ENCODE measurements around the gene FAM234B.
"Not testable (repeated sequence)": the region's sequence is repeated elsewhere in the genome, so short reads cannot be mapped to it uniquely, and the experiment has no call there.

FAM234B gene

DNA sequence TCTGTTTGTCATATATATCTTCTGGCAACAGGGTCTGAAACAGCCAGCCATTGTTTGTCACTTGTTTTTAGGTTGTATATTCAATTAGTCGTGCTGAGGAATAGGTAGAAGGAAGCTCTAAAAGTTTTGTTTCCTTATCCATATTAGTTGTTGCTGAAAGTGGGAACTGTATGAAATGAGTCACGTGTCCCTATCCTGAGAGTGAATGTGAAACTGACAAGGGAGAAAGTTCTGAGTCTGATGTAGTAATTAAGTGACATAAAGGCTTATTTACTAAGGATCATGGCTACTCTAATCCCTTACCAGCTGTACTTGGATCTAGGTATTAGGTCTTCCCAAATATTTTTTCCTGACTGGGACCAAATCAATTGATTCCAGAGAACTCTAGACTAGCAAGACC lies 16.4 kb downstream of the FAM234B start:
- no peak for DNase-seq (ENCODE audit: extremely low read depth in 1 of 2, low read depth in 1 of 2)

DNA sequence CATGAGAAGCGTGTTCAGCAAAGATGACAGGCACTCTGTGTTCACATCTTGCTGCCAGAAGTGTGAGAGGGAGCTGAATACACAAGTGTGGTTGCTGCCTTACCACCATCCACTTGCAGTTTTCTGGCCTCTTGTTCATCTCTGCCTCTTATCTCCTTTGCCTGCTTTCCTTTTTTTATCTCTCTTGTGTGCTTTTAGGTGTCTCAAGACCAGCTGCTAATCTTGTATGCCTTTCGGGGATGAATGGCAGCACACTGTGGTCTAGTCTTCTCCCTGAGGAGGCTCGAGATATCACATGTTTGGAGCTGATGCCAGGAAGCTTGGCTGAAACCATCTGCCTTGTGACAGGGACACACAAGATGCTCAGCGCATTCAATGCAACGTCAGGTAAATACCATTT lies 17.2 kb downstream of the FAM234B start:
- DNase-seq (ENCODE audit: extremely low read depth in 1 of 2, low read depth in 1 of 2), result no peak

DNA sequence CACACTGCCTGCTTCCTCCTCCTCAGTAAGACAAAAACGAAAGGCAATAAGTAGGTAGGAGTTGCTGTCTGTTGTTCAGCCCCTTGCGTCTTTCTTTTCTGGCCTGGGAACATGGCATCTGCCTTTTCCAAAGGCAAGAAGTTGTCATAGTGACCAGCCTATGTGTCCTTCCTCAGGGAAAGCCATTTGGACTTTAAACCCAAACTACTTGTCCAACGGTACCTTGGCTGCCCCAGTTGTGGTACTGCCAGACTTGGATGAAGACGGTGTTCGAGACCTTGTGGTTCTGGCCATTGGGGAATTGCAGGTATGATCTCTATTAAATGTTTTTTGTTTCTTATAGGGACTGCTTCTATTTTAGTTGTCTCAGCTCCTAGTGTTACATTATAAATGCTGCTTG lies 18.5 kb downstream of the FAM234B start:
- DNase-seq (ENCODE audit: extremely low read depth in 1 of 2, low read depth in 1 of 2), result no peak

DNA sequence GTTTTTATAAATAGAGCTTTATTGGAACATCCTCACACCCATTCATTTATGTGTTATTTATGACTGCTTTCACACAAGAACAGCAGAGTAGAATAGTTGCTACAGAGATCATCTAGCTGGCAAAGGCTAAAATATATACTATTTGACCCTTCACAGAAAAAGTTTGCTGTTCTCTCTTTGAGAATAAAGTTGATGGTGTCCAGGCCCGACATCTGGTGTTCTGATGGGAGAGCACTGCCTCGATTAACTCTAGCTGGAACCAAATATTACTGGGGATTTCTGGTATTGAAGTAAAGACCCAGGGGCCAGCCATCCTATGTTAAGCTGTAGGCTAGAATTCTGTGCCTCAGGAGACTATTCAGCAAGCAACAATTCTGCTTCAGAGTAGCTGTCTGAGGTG lies 21.8 kb downstream of the FAM234B start:
- DNase-seq (ENCODE audit: extremely low read depth in 1 of 2, low read depth in 1 of 2), result no peak

DNA sequence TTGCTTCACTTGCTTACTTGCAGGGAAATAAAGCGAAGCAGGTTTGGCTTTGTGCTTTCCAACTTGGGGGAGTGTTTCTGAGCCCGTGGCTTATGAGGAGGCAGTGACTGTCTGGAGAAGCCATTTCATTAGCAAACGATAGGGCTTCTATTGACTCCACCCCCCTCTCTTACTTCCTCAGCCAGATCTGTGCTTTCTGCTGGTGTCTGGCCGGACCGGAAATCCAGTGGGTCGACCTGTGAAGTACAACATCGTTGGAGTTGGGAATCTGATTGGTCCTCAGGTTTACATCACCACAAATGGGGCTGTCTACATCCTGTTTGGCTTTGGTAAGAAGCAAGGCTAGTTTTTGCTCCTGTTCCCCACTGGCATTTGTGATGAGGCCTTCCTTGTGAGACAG lies 22.3 kb downstream of the FAM234B start:
- DNase-seq (ENCODE audit: extremely low read depth in 1 of 2, low read depth in 1 of 2), result no peak

DNA sequence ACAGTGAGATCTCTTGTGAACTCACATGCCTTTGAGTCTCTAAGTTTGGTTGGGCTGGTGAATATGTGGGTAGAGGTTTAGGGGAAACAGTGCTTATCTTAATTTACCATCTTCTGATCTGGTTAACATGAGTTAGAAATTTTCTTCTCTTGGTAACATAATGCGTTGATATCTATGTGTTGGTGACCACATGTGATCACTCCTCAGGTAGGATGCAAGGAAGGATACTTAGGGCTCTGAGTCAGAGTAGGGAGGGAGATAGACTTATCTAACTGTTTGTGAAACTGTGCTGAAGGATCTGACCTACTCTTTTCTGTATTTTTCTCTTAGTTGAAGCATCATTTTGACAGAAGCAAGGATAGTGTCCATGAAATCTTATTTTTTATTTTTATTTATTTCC lies 23.1 kb downstream of the FAM234B start:
- no peak for DNase-seq (ENCODE audit: extremely low read depth in 1 of 2, low read depth in 1 of 2)

DNA sequence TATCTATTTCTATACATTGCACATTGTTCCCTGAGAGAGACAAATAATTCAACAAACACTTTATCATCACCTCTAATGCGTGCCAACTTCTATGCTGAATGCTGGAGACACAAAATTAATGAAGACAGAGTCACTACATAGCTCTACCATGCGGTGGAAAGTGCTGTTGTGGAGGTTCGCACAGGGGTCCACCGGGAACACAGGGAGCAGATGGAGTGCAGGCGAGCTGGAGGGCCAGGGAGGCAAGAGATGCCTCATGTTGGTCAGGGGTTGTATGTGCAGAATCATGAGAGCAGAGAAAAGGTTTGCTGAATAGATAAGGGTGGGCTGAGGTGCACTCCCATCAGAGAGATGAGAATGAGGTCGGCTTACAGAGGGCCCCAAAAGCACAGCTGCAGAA lies 25.2 kb downstream of the FAM234B start:
- no peak for DNase-seq (ENCODE audit: extremely low read depth in 1 of 2, low read depth in 1 of 2)

DNA sequence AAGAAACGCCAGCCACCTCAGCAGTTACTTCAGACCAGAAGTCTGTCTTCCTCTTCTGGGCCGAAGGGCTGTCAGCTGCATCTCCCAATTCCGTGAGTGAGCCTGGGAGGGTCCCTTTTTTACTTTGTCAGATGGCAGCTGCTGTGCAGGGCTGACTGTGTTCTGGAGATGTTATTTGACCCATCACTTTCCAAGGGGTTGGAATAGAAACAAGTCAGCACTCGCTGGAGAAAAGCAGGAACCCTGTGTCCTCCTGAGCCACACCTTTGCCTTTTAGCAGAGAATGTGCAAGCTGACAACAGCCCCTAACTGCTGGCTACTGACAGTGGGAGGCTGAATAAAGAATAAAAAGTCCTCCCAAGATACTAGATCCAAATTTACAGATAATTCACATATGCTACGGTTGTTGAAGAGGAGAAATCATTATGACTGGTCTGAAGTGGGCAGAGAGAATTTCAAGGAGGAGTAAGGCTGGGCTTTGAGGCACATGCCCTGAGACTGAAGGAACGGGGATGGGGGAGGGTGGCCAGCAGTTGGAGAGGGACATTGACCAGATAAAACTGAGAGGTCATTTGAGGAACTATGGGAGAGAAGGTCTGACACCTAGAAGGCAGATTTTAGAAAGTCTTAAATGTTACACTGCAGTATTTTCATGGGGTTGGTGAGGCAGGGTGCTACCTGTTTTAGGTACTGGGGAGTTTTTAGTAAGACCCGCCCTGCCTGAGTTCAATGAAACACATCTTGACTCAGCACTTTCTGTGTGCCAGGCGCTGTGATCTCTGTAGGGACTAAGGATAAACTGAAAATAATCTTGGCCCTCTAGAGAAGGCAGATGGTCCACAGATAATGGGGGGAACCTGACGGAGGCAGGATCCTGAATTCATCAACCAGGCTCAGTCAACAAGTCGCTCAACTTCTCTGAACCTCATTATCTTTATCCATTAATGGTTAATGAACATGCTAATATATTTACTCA lies 27.4 kb downstream of the FAM234B start:
- no peak for DNase-seq (ENCODE audit: extremely low read depth in 1 of 2, low read depth in 1 of 2)

DNA sequence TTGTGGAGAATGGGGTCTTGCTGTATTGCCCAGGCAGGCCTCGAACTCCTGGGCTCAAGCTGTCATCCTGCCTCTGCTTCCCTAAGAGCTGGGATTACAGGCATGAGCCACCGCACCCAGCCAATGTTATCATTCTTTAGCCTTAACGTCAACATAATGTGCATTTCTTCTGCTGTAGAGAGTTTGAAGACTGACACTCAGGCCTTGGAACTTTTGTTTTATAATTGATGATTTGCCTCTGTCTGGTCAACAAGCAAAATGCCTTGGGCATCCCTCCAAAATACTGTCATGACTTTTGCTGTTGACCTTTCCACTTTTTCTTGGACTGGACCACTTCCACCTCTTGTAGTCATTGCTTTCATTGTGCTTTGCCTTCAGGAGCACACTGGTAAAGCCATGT lies 29.0 kb downstream of the FAM234B start:
- DNase-seq (ENCODE audit: extremely low read depth in 1 of 2, low read depth in 1 of 2), result no peak

DNA sequence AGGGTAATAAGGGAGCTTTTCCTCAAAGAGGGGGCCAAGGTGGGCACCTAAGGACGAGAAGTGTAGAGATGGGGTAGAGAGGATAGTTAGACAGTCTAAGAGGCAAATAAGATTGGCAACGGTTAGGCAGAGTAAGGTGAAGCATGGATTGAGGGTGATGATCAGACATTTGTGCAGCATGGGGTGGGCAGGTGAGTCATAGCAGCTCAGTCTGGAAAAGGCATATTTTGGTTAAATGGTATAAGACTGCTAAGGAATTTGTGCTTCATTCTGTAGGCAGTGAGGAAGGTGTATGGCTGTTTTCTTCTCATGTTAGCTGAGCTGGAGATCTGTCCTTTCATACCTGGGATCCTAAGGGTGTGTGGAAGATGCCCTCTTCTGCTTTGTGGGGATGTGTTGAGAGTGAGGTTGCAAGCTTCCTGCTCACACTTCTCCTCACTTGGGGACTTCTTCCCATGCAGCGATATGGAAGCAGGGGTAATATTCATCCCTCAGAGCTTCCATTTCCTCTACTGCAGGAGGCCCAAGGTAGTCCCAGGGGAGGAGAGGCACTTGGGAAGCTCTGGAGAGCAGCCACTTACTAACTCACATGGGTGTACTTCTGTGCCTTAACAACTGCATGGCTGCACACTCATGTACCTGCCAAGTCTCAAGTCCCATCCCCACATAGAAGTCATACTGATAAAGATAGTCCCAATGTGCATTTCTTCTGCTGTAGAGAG lies 30.4 kb downstream of the FAM234B start:
- DNase-seq (ENCODE audit: extremely low read depth in 1 of 2, low read depth in 1 of 2), result no peak

DNA sequence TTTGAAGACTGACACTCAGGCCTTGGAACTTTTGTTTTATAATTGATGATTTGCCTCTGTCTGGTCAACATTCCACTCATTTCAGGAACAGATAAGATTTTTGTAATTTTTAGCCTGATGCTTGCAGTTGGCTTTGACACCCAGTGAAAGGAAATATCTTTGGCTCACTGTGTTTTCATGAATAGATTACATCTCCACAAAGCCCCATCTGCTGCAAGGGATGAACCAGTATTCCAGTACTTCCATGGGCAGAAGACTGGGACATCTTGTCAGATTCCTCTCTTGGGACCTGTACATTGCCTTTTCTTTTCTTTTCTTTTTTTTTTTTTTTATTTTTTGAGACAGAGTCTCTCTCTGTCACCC lies 30.9 kb downstream of the FAM234B start:
- no peak for DNase-seq (ENCODE audit: extremely low read depth in 1 of 2, low read depth in 1 of 2)

DNA sequence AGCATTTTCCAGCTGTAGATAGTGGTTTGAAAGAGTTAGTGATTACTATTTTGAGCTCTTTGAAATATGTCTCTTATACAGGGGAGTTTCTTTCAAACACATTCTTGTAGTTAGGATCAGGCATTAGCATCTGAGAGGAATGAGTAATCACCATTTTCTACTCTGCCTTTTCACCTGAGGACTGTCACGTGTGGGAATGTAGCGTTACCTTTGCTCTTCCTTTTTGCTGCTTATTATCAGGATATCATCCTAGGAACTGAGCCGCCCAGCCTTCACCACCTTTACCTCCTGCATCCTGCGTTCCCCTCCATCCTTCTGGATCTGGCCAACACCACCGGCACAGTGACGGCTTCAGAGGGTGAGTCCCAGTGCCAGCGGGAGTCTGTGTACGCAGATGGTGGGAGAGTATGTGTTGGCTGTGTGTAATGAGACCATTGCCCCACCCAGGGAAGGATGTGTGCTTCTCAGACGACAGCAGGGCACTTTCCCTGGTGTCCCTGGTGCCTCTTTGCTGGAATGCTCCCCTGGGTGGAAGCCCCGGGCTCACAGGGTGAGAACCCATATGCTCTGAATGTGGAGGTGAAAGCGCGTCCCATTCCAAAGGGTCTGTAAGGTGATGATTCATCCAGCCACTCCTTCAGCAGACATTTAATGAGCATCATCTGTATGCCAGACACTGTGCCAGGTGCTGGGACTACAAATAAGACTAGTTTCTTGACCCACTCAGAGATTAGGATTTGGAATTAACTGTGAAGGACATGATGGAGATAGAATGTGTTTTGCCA lies 31.8 kb downstream of the FAM234B start:
- no peak for DNase-seq (ENCODE audit: extremely low read depth in 1 of 2, low read depth in 1 of 2)

DNA sequence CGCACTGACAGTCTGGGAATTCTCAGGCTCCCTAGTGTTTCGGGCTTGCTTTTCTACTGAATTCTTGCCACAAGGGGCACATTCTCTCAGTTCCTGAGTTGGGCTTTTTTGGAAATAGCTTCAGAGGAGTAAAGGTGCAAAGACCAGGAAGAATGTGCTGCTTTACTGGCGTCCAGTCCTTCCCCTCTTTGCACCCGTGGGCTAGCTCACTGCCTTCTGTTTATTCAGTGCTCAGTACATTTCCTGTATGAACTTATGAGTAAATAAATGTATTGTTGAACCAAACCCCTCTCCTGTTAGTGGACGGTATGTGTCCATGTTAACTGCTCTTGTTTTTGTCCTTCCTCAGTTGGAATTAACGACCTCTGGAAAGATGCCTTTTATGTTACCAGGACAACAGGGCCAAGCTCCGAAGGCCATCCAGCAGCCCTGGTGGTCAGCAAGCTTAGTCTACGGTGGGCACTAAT lies 35.3 kb downstream of the FAM234B start:
- DNase-seq (ENCODE audit: extremely low read depth in 1 of 2, low read depth in 1 of 2), result no peak

DNA sequence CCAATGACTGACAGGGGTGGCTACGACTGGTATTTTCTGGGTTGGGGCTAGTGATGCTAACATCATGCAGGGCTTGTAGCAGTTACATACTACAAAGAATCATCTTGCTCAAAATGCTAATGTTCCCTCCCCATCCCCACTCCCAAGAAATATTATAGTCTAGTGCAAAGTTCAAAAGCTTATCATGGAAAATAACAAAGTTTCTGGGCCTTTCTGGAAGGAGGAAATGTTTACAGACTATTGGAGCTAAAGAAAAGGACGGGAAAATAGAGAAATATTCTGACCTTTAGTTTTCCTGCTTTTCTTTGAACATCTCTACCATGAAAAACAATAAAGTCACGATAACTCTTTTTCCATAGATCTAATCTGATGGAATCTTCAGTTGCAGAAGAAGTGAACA lies 36.1 kb downstream of the FAM234B start:
- DNase-seq (ENCODE audit: extremely low read depth in 1 of 2, low read depth in 1 of 2), result no peak

DNA sequence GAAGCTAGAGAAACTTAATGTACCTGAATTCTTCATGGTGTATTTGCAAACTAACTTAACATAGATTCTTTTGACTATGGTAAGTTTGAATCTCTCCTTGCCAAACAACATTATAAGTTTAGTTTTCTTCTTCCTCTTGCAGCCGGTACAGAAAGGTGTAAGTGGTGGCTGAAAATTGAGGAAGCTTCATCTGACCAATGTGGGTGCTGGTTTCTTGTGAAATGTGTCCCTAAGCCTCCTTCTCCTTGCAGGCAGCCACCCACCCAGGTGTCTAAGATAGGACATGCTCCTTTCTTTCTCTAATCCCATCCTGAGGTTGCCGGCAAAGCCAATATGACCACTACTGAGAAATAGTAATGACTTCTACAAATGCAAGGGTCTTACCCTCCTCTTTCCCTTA lies 38.7 kb downstream of the FAM234B start:
- no peak for DNase-seq (ENCODE audit: extremely low read depth in 1 of 2, low read depth in 1 of 2)

DNA sequence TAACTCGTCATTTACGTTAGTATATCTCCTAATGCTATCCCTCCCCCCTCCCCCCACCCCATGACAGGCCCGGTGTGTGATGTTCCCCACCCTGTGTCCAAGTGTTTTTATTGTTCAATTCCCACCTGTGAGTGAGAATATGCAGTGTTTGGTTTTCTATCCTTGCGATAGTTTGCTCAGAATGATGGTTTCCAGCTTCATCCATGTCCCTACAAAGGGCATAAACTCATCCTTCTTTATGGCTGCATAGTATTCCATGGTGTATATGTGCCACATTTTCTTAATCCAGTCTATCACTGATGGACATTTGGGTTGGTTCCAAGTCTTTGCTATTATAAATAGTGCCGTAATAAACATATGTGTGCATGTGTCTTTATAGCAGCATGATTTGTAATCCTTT lies 39.5 kb downstream of the FAM234B start:
- DNase-seq (ENCODE audit: extremely low read depth in 1 of 2, low read depth in 1 of 2), result not testable (repeated sequence)

DNA sequence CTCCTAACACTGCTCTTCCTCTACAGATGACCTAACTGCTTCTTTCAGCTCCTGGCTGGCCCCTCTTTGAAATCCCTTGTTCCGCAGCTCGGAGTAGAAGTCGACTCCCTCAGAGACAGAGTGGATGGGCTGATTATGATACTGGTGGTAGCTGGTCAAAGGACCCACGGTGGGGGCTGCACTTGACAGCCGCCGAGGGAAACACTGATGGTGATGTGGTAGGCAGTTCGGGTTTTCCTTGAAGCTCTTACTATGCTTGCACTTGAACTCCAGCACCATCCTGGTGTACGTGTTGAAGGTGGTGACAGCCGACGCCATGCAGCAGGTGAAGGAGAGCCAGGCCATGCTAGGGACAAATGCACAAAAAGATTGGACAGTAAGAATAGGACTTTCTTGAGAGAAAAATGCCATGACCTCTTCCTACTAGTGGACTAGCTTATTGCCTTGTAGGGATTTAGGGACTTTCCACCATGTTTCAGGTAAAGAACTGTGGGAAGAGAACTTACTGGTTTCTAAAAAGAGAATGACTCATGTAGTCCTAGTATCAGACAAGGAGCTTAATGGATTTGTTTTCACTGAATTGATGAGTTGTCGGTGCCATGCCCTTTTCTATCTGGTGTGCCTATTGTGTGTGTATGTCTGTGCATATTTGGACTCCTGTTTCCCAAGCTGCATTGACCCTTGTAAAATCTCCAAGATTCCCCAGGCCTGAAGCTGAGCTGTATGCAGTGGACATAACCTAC lies 40.9 kb downstream of the FAM234B start:
- DNase-seq (ENCODE audit: extremely low read depth in 1 of 2, low read depth in 1 of 2), result no peak

DNA sequence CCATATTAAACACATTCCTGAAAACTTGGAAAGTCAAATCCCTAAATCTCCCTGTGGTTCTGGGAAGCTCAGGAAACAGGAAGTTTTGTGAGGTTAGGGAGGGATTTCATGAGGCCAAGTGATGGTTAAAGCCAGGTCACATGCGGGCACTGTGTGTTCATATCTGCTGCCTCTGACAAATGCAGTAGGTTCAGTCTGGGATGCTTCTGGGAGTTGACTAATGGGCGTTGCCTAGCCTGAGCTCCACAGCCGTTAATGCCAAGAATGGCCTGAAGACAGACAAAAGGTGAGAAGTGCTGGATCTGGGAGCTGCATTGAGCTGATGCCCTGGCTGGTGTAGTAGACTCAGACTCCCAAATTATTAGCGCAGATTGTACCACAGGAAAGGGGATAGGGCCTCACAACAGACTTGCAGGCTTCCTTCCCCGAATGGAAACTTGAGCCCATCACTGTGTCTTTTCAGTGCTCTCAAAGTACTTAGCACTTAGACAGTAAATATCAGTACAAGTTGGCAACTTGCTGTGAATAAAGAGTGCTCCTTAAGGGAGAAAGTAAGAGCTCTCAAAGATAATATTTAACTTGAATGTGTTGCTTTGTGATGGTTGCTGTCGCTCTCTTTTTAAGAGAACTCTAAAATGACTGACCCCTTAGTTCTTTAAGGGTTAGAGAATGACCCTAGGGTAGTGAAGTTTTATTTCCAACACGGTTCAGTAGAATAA lies 41.9 kb downstream of the FAM234B start:
- DNase-seq (ENCODE audit: extremely low read depth in 1 of 2, low read depth in 1 of 2), result no peak

DNA sequence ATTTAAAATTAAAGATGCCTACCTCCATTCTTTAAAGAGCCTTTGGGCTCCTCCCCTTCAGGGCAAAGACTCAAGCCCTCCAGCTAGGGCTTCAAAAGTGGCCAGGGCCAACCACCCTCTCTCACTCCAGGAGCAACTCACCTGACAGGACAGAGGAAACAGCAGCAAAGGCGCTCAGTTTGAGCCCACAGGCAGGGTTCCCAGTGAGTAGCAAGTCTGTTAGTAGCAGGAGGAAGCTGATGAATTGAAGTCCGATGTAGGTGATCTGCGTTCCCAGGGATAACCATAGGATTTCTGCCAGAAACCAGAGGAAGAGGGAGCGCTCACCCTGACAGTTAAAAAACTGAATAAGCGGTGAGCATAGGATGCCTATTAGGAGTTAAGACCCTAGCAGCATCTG lies 43.6 kb downstream of the FAM234B start:
- DNase-seq (ENCODE audit: extremely low read depth in 1 of 2, low read depth in 1 of 2), result no peak

DNA sequence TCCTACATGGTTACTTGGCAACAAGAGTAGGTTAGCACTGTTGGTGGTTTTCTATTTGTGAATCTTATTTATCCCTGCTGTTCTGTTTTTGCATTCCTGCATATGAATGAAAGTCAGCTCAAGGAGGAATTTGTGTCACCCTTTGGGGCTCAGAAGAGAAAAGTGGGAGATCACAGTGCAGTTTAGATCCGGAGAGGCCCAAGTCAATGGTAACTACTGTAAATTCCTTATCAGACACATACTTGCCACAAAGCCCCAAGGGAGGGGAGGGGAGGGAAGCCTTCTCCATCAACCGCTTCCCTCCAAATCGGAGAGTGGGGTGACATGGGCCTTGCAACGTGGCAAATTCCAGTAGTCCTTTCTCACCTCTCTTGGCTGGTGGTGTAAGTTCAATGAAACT lies 44.3 kb downstream of the FAM234B start:
- DNase-seq (ENCODE audit: extremely low read depth in 1 of 2, low read depth in 1 of 2), result no peak

All from stimulated activated CD8-positive, alpha-beta memory T cell treated with anti-CD3 and anti-CD28 coated beads, Interleukin-7, amount 100 ng/mL, for 48 hours (primary cell).